HL-60/S4 treated with phorbol 12-myristate 13-acetate at 8.2 ng/mL for 4 days and 3 days (cell line): Measurements from ENCODE around the gene LIPT2.

Experiments used
- in situ Hi-C: fragments of 300-500 bp; cut with MboI; formaldehyde crosslinking; loops from 2 replicates; pipeline ENCODE4 v1.15.0; 2022; ENCODE audit warnings: low sequenced_read_pairs

Gene LIPT2

GRCh38 chr11:74504100-74504691 lies 10.7 kb upstream of the LIPT2 start:
- in situ Hi-C loops: no loop called here

- in situ Hi-C loops: no loop called here
Observed at GRCh38 chr11:74494916-74495315, 1.4 kb upstream of the LIPT2 start.

- in situ Hi-C loops: no loop called here
Observed at GRCh38 chr11:74493791-74494630, 487 bp upstream of the LIPT2 start.

GRCh38 chr11:74492084-74492483 lies 1.4 kb downstream of the LIPT2 start:
- in situ Hi-C loops: no loop called here

- in situ Hi-C loops: no loop called here
Observed at GRCh38 chr11:74490941-74491340, 2.6 kb downstream of the LIPT2 start.

GRCh38 chr11:74487875-74488274 lies 5.6 kb downstream of the LIPT2 start:
- in situ Hi-C loops: no loop called here

- in situ Hi-C loops: no loop called here
Observed at GRCh38 chr11:74485868-74486267, 7.7 kb downstream of the LIPT2 start.

- in situ Hi-C loops: no loop called here
Observed at GRCh38 chr11:74480688-74481417, 12.7 kb downstream of the LIPT2 start.

- in situ Hi-C loops: no loop called here
Observed at GRCh38 chr11:74479732-74480123, 13.8 kb downstream of the LIPT2 start.

GRCh38 chr11:74478877-74479731 lies 14.4 kb downstream of the LIPT2 start:
- in situ Hi-C loops: no loop called here

GRCh38 chr11:74476536-74476935 lies 17.0 kb downstream of the LIPT2 start:
- in situ Hi-C loops: no loop called here

- in situ Hi-C loops: no loop called here
Observed at GRCh38 chr11:74474316-74474715, 19.2 kb downstream of the LIPT2 start.

- in situ Hi-C loops: no loop called here
Observed at GRCh38 chr11:74473382-74474173, 19.9 kb downstream of the LIPT2 start.

- in situ Hi-C loops: no loop called here
Observed at GRCh38 chr11:74471668-74472429, 21.7 kb downstream of the LIPT2 start.

GRCh38 chr11:74471037-74471436 lies 22.5 kb downstream of the LIPT2 start:
- in situ Hi-C loops: no loop called here

GRCh38 chr11:74470526-74470925 lies 23.0 kb downstream of the LIPT2 start:
- in situ Hi-C loops: no loop called here

GRCh38 chr11:74468936-74469335 lies 24.6 kb downstream of the LIPT2 start:
- in situ Hi-C loops: no loop called here

GRCh38 chr11:74468521-74468920 lies 25.0 kb downstream of the LIPT2 start:
- in situ Hi-C loops: no loop called here

- in situ Hi-C loops: no loop called here
Observed at GRCh38 chr11:74468058-74468457, 25.5 kb downstream of the LIPT2 start.
